ENCODE data around the gene CRPPA.

DNA sequence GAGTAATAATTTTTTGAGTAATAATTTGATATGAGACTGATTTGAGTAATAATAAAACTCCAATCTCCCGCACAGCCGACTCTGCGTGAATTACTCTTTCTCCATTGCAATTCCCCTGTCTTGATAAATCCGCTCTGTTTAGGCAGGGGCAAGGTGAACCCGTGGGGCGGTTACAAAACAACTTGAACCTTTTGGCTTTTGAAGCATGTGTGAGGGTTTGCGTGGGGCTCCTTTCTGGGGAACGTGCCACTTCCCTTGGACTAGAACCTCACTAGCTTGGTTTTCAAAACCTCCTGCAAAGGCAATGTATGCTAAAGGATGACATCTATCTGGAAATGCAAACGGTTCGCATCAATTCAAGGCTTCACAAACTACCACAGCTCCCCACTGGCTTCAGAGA, 1.5 kb downstream of the CRPPA start:
- TF ChIP-seq, protein P1, sequence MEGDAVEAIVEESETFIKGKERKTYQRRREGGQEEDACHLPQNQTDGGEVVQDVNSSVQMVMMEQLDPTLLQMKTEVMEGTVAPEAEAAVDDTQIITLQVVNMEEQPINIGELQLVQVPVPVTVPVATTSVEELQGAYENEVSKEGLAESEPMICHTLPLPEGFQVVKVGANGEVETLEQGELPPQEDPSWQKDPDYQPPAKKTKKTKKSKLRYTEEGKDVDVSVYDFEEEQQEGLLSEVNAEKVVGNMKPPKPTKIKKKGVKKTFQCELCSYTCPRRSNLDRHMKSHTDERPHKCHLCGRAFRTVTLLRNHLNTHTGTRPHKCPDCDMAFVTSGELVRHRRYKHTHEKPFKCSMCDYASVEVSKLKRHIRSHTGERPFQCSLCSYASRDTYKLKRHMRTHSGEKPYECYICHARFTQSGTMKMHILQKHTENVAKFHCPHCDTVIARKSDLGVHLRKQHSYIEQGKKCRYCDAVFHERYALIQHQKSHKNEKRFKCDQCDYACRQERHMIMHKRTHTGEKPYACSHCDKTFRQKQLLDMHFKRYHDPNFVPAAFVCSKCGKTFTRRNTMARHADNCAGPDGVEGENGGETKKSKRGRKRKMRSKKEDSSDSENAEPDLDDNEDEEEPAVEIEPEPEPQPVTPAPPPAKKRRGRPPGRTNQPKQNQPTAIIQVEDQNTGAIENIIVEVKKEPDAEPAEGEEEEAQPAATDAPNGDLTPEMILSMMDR (IDR thresholded peaks at IDR 0.05; ENCODE audit: insufficient read depth, low read depth, low read length): no peak
- TF ChIP-seq EZH2 (IDR thresholded peaks at IDR 0.05; ENCODE audit: insufficient read depth, low read length): no peak
